Activated CD4-positive, alpha-beta T cell treated with anti-CD3 and anti-CD28 coated beads, Interleukin-2, amount 10 ng/mL, durations not matched to agents 24 days and 14 days (primary cell): Measurements from ENCODE around the gene NRP1. TPM values are rescaled to one million over a fixed set of nuclear protein-coding genes. Genes with fewer than 3 reads are reported as not detected.

Experiments used
- DNase-seq: peaks from one replicate; pipeline ENCODE4 v3.0.0; 2022
- H3K27ac Mint-ChIP-seq: one replicate; pipeline ENCODE4 v1.8.0; 2022; ENCODE audit warnings: mild to moderate bottlenecking, mixed read lengths
- H3K27me3 Mint-ChIP-seq: one replicate; pipeline ENCODE4 v1.8.0; 2022; ENCODE audit warnings: mixed read lengths
- H3K36me3 Mint-ChIP-seq: one replicate; pipeline ENCODE4 v1.8.0; 2022; ENCODE audit warnings: low read depth, mild to moderate bottlenecking, mixed read lengths
- H3K4me1 Mint-ChIP-seq: one replicate; pipeline ENCODE4 v1.8.0; 2021; ENCODE audit warnings: mixed read lengths
- H3K4me3 Mint-ChIP-seq: one replicate; pipeline ENCODE4 v1.8.0; 2022; ENCODE audit warnings: mild to moderate bottlenecking, moderate library complexity, mixed read lengths
- H3K9me3 Mint-ChIP-seq: one replicate; pipeline ENCODE4 v1.8.0; 2021; ENCODE audit warnings: mixed read lengths
- intact Hi-C: fragments of 100-400 bp; cut with micrococcal nuclease; formaldehyde crosslinking; loops from one replicate; pipeline ENCODE4 v1.15.1; 2023
- total RNA-seq: library from RNA; stranded (reverse); gene quantifications from 2 replicates; pipeline ENCODE4 v1.2.3, GENCODE V29; 2022

Gene NRP1
- total RNA-seq, 1 donor from 2014 or later = 5.0 TPM

DNA sequence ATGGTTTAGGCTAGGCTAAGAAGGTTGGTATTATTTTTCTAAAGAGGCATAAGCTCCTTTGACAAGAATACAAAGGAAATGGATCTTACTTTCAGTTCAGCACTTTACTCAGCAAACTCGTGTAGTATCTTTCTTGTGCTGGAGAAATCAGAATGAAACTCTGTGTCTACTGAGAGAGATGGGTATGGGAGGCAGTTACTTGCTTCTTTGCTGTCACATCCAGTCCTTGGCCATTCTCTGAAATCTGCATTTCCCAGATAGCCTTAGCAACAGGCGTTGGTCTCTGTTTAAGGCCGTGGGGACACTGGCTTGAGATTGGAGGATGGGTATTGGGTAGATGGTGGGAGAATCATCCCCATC is 180.5 kb downstream of the NRP1 start:
- intact Hi-C loops = loop anchor here (1.0 to 2.0 kb wide), 2 partner anchors 20 to 33 kb away; no protein-coding TSS in a partner anchor
- Mint-ChIP-seq H3K27me3 (no peaks in the 10 kb centered on the region), H3K9me3 (no peaks in the 10 kb centered on the region), H3K36me3 (no peaks in the 10 kb centered on the region), H3K27ac (peak overlapping the region; percentile 51), H3K4me1 (peaks cover 29% of the 10 kb centered on the region), H3K4me3 (no peak overlapping the region)
- peak; percentile 67 for DNase-seq

DNA sequence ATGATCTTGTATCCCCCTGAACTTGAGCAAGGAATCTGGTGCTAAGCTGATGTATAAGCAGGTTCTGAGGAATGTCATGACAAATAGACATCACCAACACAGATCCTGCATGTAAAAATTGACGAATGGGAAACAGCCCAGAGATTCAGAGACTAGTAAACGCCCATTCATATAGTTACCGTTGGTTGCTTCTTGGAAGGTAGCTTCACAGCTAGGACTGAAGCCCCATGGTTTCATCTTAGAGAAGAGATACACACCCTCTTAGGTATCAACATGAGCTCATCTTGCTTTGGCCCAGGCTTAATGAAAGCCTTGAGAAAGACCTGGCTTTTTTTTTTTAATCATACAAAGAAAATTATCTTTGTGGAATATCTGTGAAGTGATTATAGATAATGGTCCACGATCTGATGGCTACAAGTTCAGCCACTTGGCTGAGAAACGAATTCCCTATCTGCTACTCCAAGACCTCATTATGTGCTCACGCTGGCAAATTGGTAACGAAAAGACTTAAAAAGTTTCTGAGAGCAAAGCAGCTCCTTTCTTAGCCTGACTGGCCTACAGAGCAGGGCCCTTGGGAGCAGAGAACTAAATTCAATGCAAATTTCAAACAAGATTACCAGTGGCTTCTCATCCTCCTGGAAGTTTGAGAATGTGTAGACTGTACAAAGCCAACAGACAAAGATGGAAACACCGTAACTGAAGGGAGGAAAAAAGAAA is 181.1 kb downstream of the NRP1 start:
- H3K27me3 Mint-ChIP-seq = no peaks in the 10 kb centered on the region
- peak overlapping the region; percentile 7 for H3K4me3 Mint-ChIP-seq
- intact Hi-C loops = loop anchor here (1.0 kb wide), 1 partner anchor 19 kb away; no protein-coding TSS in a partner anchor
- H3K27ac Mint-ChIP-seq = peak overlapping the region; percentile 51
- H3K36me3 Mint-ChIP-seq = no peaks in the 10 kb centered on the region
- DNase-seq = no peak
- peaks cover 29% of the 10 kb centered on the region for H3K4me1 Mint-ChIP-seq
- no peaks in the 10 kb centered on the region for H3K9me3 Mint-ChIP-seq

DNA sequence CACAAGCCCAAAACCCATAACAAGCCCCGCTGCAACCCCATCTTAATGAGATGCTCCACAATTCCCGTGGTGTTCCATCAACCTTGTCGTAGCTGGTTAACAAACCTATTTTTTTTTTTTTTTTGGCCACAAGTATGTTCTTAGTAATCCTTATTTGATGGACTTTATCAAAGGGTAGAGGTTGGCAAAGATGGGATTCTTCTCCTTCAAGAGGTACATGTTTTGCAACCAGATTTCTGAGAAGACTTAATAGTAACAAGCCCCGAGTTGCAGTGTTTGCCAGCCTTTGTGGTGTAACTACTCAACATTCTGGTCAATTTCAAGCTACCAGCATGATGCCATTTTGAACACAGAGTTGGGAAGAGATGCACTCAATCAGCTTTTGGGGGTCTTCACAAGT is 181.7 kb downstream of the NRP1 start:
- H3K4me3 Mint-ChIP-seq = no peak overlapping the region
- no peaks in the 10 kb centered on the region for H3K27me3 Mint-ChIP-seq
- H3K36me3 Mint-ChIP-seq = no peaks in the 10 kb centered on the region
- peaks cover 3% of the 10 kb centered on the region for H3K9me3 Mint-ChIP-seq
- peak overlapping the region; percentile 36 for H3K27ac Mint-ChIP-seq
- H3K4me1 Mint-ChIP-seq = peaks cover 29% of the 10 kb centered on the region
- intact Hi-C loops = loop anchor here (1.0 kb wide), 1 partner anchor 18 kb away; no protein-coding TSS in a partner anchor
- DNase-seq = no peak

DNA sequence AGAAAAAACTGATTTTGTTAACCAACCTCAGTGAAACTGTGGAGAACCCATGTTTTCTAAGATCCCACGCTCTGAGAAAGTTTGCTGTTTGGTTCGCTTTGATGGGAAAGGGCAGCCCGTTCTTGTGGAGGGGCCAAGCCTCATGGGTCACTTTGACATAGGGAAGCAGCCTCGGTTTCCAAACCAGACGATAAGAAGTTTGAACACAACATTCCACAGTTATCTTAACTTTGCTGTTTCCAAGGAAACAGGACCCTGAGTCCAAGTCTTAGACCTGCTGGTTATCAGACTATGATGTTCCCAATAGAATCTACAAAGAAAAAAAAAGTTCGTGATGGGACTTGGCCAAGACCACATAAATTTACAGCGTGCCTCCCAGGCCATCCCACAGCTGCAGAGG is 182.3 kb downstream of the NRP1 start:
- H3K4me1 Mint-ChIP-seq = peaks cover 29% of the 10 kb centered on the region
- peaks cover 4% of the 10 kb centered on the region for H3K9me3 Mint-ChIP-seq
- intact Hi-C loops = no loop called here
- H3K36me3 Mint-ChIP-seq = no peaks in the 10 kb centered on the region
- DNase-seq = no peak
- H3K27ac Mint-ChIP-seq = no peak overlapping the region
- no peaks in the 10 kb centered on the region for H3K27me3 Mint-ChIP-seq
- no peak overlapping the region for H3K4me3 Mint-ChIP-seq

DNA sequence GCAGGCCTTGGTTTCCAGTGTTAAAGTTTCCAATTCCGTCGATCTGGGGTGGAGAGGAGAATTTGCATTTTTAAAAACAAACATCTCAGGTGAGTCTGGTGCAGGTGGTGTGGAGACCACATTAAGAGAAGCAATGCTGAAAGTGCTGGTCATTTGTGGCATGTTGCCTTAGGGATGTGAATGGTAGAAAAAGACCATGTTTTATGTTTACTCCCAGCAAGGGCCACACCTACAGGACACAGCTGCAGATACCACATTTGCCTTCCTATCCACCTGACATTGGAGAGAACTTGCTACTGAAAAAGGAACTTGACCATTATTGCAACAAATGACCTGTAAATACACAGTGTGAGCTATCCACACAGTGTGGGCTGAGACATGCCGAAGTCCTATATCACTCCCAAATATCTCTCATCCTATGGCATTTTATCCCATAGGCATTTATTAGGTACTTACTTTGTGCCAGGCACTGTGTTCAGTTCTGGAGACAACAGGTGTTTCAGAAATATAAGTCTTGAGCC is 183.1 kb downstream of the NRP1 start:
- Mint-ChIP-seq H3K27me3 (no peaks in the 10 kb centered on the region), H3K4me3 (no peak overlapping the region)
- intact Hi-C loops = no loop called here

DNA sequence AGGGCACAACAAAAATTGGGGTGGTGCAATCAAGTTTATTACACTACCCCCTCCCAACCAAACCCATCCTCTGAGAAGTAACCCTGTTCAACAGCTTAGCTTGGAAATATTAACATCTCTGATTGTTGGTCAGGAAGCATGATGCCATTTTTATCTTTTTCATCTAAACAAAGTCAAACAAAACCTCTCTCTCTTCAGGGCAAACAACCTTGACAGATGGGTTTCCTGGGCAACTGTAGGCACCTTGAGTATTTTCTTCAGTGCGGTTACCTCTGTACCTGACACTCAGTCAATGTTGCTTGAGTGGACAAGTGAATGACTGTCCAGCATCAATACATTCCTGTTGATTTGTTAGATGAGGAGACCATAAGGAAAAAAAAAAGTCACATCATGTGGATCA is 183.6 kb downstream of the NRP1 start:
- Mint-ChIP-seq H3K36me3 (no peaks in the 10 kb centered on the region), H3K27ac (no peak overlapping the region), H3K4me3 (no peak overlapping the region), H3K27me3 (peaks cover 2% of the 10 kb centered on the region), H3K4me1 (peaks cover 28% of the 10 kb centered on the region), H3K9me3 (peaks cover 4% of the 10 kb centered on the region)
- intact Hi-C loops = no loop called here
- no peak for DNase-seq

More for the DNA sequence above, 183.1 kb downstream of the NRP1 start:
- DNase-seq = no peak
- peaks cover 29% of the 10 kb centered on the region for H3K4me1 Mint-ChIP-seq
- H3K9me3 Mint-ChIP-seq = peaks cover 4% of the 10 kb centered on the region
- no peak overlapping the region for H3K27ac Mint-ChIP-seq
- H3K36me3 Mint-ChIP-seq = no peaks in the 10 kb centered on the region

DNA sequence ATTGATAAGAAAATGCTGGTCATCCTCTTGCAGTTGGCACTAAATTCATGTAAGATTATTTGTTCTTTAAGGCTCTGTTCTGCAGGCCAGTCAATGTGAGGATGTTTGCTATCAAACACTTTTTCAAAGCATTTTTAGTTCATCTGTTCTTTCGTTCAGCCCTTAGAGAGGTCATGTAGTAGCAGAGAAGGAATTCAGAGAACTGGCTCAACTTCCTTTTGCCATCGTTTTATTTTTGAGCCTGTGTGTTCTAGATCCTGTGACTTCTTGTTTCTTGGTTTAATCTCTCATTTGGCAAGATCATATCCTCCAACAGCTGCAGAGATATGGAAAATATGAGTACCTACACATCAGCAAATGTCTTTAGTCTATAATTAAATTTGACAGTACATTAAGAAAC is 184.3 kb downstream of the NRP1 start:
- intact Hi-C loops = no loop called here
- no peaks in the 10 kb centered on the region for H3K36me3 Mint-ChIP-seq
- peaks cover 28% of the 10 kb centered on the region for H3K4me1 Mint-ChIP-seq
- no peak for DNase-seq
- H3K27me3 Mint-ChIP-seq = peaks cover 2% of the 10 kb centered on the region
- peaks cover 4% of the 10 kb centered on the region for H3K9me3 Mint-ChIP-seq
- H3K27ac Mint-ChIP-seq = no peak overlapping the region
- no peak overlapping the region for H3K4me3 Mint-ChIP-seq

DNA sequence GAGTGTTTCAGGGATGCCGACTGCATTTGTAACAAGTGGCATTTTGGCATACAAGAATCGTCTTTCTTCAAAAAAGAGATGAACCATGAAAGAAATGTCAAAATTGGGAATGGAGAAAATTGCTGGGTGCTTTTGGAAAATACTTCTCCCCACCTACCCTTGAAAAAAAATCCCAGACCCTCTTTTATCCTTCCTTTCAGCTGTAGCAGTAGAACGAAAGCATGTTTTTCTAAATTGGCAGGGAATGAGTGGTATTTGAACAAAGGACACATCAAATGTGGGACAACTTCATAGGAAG is 187.5 kb downstream of the NRP1 start:
- intact Hi-C loops = no loop called here
- H3K36me3 Mint-ChIP-seq = no peaks in the 10 kb centered on the region
- H3K4me3 Mint-ChIP-seq = no peak overlapping the region
- H3K27ac Mint-ChIP-seq = no peak overlapping the region
- peaks cover 4% of the 10 kb centered on the region for H3K9me3 Mint-ChIP-seq
- H3K27me3 Mint-ChIP-seq = peaks cover 2% of the 10 kb centered on the region
- DNase-seq = no peak
- peaks cover 27% of the 10 kb centered on the region for H3K4me1 Mint-ChIP-seq

DNA sequence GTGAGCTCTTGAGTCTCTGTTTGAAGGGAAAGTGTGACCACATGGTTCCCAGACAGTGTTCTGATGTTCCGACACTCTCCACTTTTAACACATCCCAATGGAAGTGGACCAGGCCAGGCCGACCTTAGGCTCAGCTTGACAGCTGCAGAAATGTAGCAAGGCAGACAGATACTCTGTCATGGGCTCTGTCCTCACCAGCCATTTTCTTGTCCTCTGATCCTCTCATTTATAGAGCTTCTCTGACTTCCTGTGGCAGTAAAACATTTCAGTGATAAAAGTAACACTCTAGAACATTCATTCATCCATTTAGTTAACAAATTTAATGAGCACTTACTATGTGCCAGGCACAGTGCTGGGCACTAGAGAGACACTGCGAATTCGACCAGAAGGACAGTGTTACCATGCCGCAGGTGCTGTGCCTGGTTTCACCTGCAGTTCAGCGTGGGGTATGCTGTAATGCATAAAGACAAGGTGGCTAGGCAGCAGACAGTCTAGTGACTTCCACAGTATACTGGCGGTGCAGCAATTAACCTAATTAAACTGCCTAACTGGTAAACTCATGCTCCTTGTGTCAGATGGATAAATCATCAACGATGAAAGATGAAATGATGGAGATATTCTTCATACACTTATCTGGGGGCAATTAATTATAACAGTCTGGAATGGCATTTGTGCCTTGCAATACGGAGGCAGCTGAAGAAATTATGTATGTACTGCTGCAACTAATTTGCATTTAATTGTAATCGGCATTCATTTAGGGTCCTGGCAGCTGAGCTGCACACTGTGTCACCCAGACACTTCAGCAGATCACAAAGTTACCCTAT is 188.1 kb downstream of the NRP1 start:
- peaks cover 2% of the 10 kb centered on the region for H3K27me3 Mint-ChIP-seq
- peaks cover 4% of the 10 kb centered on the region for H3K9me3 Mint-ChIP-seq
- intact Hi-C loops = no loop called here
- H3K36me3 Mint-ChIP-seq = no peaks in the 10 kb centered on the region
- H3K27ac Mint-ChIP-seq = no peak overlapping the region
- H3K4me3 Mint-ChIP-seq = no peak overlapping the region
- peaks cover 29% of the 10 kb centered on the region for H3K4me1 Mint-ChIP-seq
- no peak for DNase-seq

DNA sequence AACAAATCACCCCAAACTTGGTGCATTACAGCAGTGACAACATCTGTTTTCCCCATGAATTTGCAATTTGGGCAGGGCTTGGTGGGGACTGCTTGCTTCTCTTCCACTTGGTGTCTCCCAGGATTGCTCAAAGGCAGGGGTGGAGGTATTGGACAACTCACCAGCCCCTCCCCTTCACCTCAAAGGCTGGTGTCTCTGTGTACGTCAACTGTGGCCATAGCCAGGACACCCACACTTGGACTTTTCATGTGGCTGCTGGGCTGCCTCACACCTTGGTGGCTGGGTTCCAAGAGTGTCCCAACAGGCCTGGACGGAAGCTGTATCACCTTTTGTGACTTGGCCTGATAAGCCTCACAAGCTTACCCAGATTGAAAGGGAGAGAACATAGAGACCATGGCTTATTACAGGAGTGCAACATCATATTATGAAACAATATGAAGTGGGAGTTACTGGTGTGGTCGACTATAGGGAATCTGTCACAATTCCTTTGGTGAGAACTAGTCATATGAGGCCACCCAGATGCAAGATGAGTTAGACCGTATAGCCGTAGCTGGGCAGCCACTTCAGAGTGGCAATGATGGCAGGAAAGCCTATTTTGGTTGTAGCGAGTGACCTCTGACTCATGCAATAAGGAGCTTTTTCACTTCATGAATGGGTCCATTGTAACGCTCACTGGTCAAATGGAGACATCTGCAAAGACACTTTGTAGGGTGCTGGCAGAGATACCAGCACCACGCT is 188.8 kb downstream of the NRP1 start:
- H3K36me3 Mint-ChIP-seq = no peaks in the 10 kb centered on the region
- peaks cover 4% of the 10 kb centered on the region for H3K9me3 Mint-ChIP-seq
- intact Hi-C loops = no loop called here
- H3K4me3 Mint-ChIP-seq = no peak overlapping the region
- DNase-seq = no peak
- H3K4me1 Mint-ChIP-seq = peaks cover 32% of the 10 kb centered on the region
- H3K27ac Mint-ChIP-seq = no peak overlapping the region
- H3K27me3 Mint-ChIP-seq = peaks cover 2% of the 10 kb centered on the region

DNA sequence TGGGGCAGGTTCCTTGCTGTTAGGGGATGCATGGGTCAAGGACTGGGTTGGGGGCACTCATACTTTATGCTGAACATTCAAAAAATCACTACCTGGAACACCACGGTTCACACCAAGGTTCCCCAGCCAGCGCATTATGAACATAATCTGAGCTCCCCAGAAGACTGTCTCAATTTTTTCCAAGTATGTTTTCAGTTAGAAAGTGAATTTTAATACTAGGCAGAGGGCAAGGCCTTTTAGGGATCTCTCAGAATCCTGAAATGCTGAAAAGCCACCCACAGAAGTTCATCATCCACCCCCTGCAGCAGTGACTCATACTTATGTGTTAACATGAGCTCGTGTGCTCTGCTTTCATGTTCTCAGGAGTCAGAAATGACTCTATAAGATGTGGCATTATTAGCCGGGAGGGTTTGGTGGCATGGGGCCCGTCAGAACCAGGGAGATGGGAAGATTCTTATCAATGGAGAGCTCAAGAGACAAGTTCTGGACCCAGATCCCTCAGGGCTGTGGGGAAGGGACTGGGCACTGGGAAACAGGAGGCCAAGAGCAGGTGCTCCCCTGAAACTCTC is 191.2 kb downstream of the NRP1 start:
- H3K27ac Mint-ChIP-seq = peak overlapping the region; percentile 80
- peaks cover 2% of the 10 kb centered on the region for H3K27me3 Mint-ChIP-seq
- H3K4me3 Mint-ChIP-seq = peak overlapping the region; percentile 8
- peak; percentile 79 for DNase-seq
- H3K9me3 Mint-ChIP-seq = peaks cover 4% of the 10 kb centered on the region
- H3K4me1 Mint-ChIP-seq = peaks cover 41% of the 10 kb centered on the region
- intact Hi-C loops = loop anchor here (1.0 to 2.0 kb wide), 5 partner anchors 9 to 184 kb away; partner anchors contain the start of gene ITGB1
- H3K36me3 Mint-ChIP-seq = no peaks in the 10 kb centered on the region

DNA sequence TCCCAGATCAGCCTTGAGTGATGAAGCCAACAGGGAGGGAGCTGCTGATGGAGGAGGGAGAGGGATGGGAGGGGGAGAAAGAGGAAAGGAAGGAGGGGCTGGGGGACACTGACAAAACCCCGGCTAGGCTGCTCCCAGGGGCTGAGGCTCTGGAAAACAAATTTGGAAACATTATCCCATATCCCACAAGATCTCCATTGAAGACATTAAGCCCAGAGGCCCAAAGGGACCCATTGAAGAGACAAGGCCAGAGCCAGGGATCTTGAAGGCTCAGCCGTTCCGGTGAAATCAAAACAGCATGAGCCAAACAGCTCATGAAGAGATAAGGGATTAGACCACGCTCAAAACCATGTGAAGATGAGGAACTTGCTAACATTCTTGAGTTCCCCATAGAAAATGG is 192.2 kb downstream of the NRP1 start:
- H3K4me1 Mint-ChIP-seq = peaks cover 47% of the 10 kb centered on the region
- intact Hi-C loops = loop anchor here (2.0 kb wide), 2 partner anchors 111 to 183 kb away; partner anchors contain the start of gene ITGB1
- H3K36me3 Mint-ChIP-seq = no peaks in the 10 kb centered on the region
- H3K27me3 Mint-ChIP-seq = peaks cover 2% of the 10 kb centered on the region
- no peak for DNase-seq
- no peaks in the 10 kb centered on the region for H3K9me3 Mint-ChIP-seq
- no peak overlapping the region for H3K4me3 Mint-ChIP-seq
- H3K27ac Mint-ChIP-seq = peak overlapping the region; percentile 80

DNA sequence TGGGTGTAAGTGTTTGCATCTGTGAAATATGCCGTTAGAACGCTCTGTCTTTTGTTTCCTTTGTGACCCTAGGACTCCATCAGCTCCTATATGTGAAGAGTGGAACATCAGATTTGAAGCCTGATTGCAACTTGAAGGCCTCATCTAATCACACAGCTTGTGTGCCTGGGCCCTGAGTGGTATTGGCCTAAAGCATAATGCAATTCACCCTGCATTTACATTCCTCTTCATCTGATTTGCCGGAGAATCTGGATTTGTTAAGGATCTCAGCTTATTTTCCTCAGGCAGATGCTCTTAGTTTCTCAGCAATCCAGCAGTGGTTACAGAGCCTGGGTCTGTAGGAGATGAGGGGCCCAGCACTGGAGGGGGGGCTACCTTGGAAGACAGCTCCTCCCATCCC is 193.2 kb downstream of the NRP1 start:
- no peaks in the 10 kb centered on the region for H3K9me3 Mint-ChIP-seq
- peak overlapping the region; percentile 29 for H3K27ac Mint-ChIP-seq
- intact Hi-C loops = no loop called here
- no peaks in the 10 kb centered on the region for H3K36me3 Mint-ChIP-seq
- H3K4me3 Mint-ChIP-seq = no peak overlapping the region
- no peak for DNase-seq
- peaks cover 57% of the 10 kb centered on the region for H3K4me1 Mint-ChIP-seq
- peaks cover 2% of the 10 kb centered on the region for H3K27me3 Mint-ChIP-seq
